A549 (cell line): Measurements from ENCODE around the gene APOD. TPM values are rescaled to one million over a fixed set of nuclear protein-coding genes. Genes with fewer than 3 reads are reported as not detected.

Experiments
- ATAC-seq, 2 experiments: fragments of 200-7000 bp in 1 of 2; fragments of >200 bp in 1 of 2; cut with Nextera tagmentation in 1 of 2; cut with Tn5 transposase in 1 of 2; 3 replicates each; pipeline versions ENCODE4 v1.8.0 to v1.9.1; 2018 to 2020; ENCODE audit warnings: mild to moderate bottlenecking in 1 of 2, moderate library complexity in 1 of 2
- CTCF ChIA-PET: fragments of 300-600 bp; sonication (Branson Sonifier 250); formaldehyde crosslinking; extraction: SDS; loops from one replicate; lab custom pipeline; 2021; ENCODE audit warnings: antibody characterized with exemption, inconsistent platforms; lab: Yijun Ruan, JAX
- POLR2A ChIA-PET: fragments of 350-600 bp; formaldehyde crosslinking; extraction: SDS; loops from one replicate; lab custom pipeline; 2021; ENCODE audit warnings: antibody characterized with exemption, inconsistent platforms; lab: Yijun Ruan, JAX
- DNase-seq, 2 experiments: peaks; one replicate each; pipeline versions ENCODE4 v3.0.0 to v3.0.0-alpha.2; 2011 to 2016; ENCODE audit warnings: low read depth in 1 of 2, low spot score in 1 of 2
- FAIRE-seq: peaks from 2 replicates; lab custom pipeline; 2011; peaks lifted over from hg19 to GRCh38; lab: Jason Lieb, UNC
- H3K27ac ChIP-seq, 2 experiments: fragments of >200 bp; sonication (Bioruptor Twin); formaldehyde crosslinking; 3 replicates each; pipeline ENCODE4 v1.5.1; 2016 to 2017
- H3K4me1 ChIP-seq: fragments of >200 bp; sonication (Bioruptor Twin); formaldehyde crosslinking; 3 replicates; pipeline ENCODE4 v1.6.1; 2016
- H3K4me2 ChIP-seq: fragments of >200 bp; sonication (Bioruptor Twin); formaldehyde crosslinking; 3 replicates; pipeline ENCODE4 v1.6.1; 2016
- H3K4me3 ChIP-seq: fragments of >200 bp; sonication (Bioruptor Twin); formaldehyde crosslinking; 3 replicates; pipeline ENCODE4 v1.5.1; 2016
- H3K9me3 ChIP-seq: fragments of >200 bp; sonication (Bioruptor Twin); formaldehyde crosslinking; 3 replicates; pipeline ENCODE4 v1.6.1; 2016
- BHLHE40 ChIP-seq: IDR thresholded peaks from 2 replicates; pipeline ENCODE4 v1.6.1; 2012; ENCODE audit warnings: low read depth, low read length, inconsistent platforms
- CEBPB ChIP-seq, 2 experiments: fragments of >200 bp in 1 of 2; sonication (Bioruptor Twin) in 1 of 2; formaldehyde crosslinking in 1 of 2; IDR thresholded peaks; 2 replicates each; pipeline ENCODE4 v1.6.1; 2012 to 2016
- CHD2 ChIP-seq: fragments of 150-350 bp; IDR thresholded peaks from 2 replicates; pipeline ENCODE4 v1.6.1; 2014; ENCODE audit warnings: low read length; ENCODE audit not compliant: partially characterized antibody
- CHD4 ChIP-seq: fragments of 200-600 bp; sonication (generic); IDR thresholded peaks from 2 replicates; pipeline ENCODE4 v1.6.1; 2016; ENCODE audit warnings: antibody characterized with exemption, mild to moderate bottlenecking, borderline replicate concordance
- E2F6 ChIP-seq: IDR thresholded peaks from 2 replicates; pipeline ENCODE4 v1.6.1; 2012; ENCODE audit warnings: low read depth, borderline replicate concordance
- EHMT2 ChIP-seq: fragments of 200-600 bp; sonication (generic); IDR thresholded peaks from 2 replicates; pipeline ENCODE4 v1.6.1; 2016; ENCODE audit warnings: antibody characterized with exemption, low read depth, mild to moderate bottlenecking, moderate library complexity
- ELK1 ChIP-seq: fragments of 150-350 bp; IDR thresholded peaks from 2 replicates; pipeline ENCODE4 v1.6.1; 2014; ENCODE audit warnings: low read depth, mild to moderate bottlenecking, low read length
- FOSB ChIP-seq: fragments of 250-450 bp; sonication (Bioruptor Pico); IDR thresholded peaks from 2 replicates; pipeline ENCODE4 v1.5.0; 2020; ENCODE audit warnings: mild to moderate bottlenecking, moderate library complexity
- FOSL2 ChIP-seq, 2 experiments: fragments of 450-650 bp in 1 of 2; fragments of >200 bp in 1 of 2; sonication (Bioruptor Twin) in 1 of 2; formaldehyde crosslinking; IDR thresholded peaks; 2 replicates each; pipeline versions ENCODE4 v1.5.0 to v1.6.1; 2016 to 2020; ENCODE audit warnings: mild to moderate bottlenecking in 1 of 2, moderate library complexity in 1 of 2
- HEYL ChIP-seq: fragments of 250-450 bp; sonication (Bioruptor Pico); IDR thresholded peaks from 2 replicates; pipeline ENCODE4 v1.8.0; 2021; ENCODE audit warnings: mild to moderate bottlenecking, moderate library complexity
- HOXB5 ChIP-seq: fragments of 250-450 bp; sonication (Bioruptor Pico); IDR thresholded peaks from 2 replicates; pipeline ENCODE4 v1.5.0; 2020; ENCODE audit warnings: mild to moderate bottlenecking, moderate library complexity
- JUNB ChIP-seq: fragments of >200 bp; sonication (Bioruptor Twin); formaldehyde crosslinking; IDR thresholded peaks from 2 replicates; pipeline ENCODE4 v1.6.1; 2016
- NFE2L2 ChIP-seq: fragments of 150-350 bp; conservative IDR thresholded peaks from 2 replicates; pipeline ENCODE4 v1.6.1; 2014; ENCODE audit warnings: low read length
- PBX3 ChIP-seq: IDR thresholded peaks from 2 replicates; pipeline ENCODE4 v1.6.1; 2012
- PHF8 ChIP-seq: fragments of 200-600 bp; sonication (generic); IDR thresholded peaks from 2 replicates; pipeline ENCODE4 v1.6.1; 2016; ENCODE audit warnings: low read depth, mild to moderate bottlenecking, antibody characterized with exemption, moderate library complexity, borderline replicate concordance
- RCOR1 ChIP-seq: fragments of 150-350 bp; IDR thresholded peaks from 2 replicates; pipeline ENCODE4 v1.6.1; 2014; ENCODE audit warnings: antibody characterized with exemption, low read length, low read depth
- REST ChIP-seq: fragments of 200-600 bp; sonication (generic); IDR thresholded peaks from 2 replicates; pipeline ENCODE4 v1.6.1; 2016; ENCODE audit warnings: antibody characterized with exemption, mild to moderate bottlenecking, moderate library complexity
- SMC3 ChIP-seq: fragments of >200 bp; sonication (Bioruptor Twin); formaldehyde crosslinking; IDR thresholded peaks from 3 replicates; pipeline ENCODE4 v1.6.1; 2018; ENCODE audit warnings: inconsistent platforms
- SREBF2 ChIP-seq: fragments of 450-650 bp; IDR thresholded peaks from 2 replicates; pipeline ENCODE4 v1.6.1; 2014; ENCODE audit warnings: mild to moderate bottlenecking, moderate library complexity
- TFCP2L1 ChIP-seq: fragments of 250-450 bp; sonication (Bioruptor Pico); IDR thresholded peaks from 2 replicates; pipeline ENCODE4 v1.5.0; 2021; ENCODE audit warnings: mild to moderate bottlenecking
- ZFP36 ChIP-seq: fragments of 450-650 bp; IDR thresholded peaks from 2 replicates; pipeline ENCODE4 v1.6.1; 2014; ENCODE audit warnings: borderline replicate concordance; ENCODE audit not compliant: partially characterized antibody
- WGBS: methylation state at CpG from one replicate; pipeline ENCODE4 v1.1.6; 2017; ENCODE audit errors: missing lambda C conversion rate; 5-methylcytosine and 5-hydroxymethylcytosine counted together
- polyA plus RNA-seq, 4 experiments: library from polyadenylated mRNA; depleted of rRNA in 3 of 4; stranded (reverse); fragments of >200 nt; fragmentation: RNase III in 1 of 4; extraction: RNeasy Plus Mini Kit Qiagen cat#74134 plus additional on column Dnase treatment in 1 of 4; gene quantifications; 2 replicates in 3 of 4; 3 replicates in 1 of 4; pipeline ENCODE4 v1.2.3, GENCODE V29; 2011 to 2017

Gene APOD
- polyA plus RNA-seq, 2 of the 4 experiments (the other 2 are of a cell fraction) = 0.15 to 2.8 TPM

GRCh38 chr3:195548987-195549386, 34.8 kb downstream of the APOD start:
- ChIA-PET POLR2A (no interaction called here), CTCF (no interaction called here)
- TF ChIP-seq BHLHE40 (no peak), RCOR1 (no peak), CEBPB (IDR thresholded peaks at IDR 0.05) (no peak), JUNB (no peak), EHMT2 (no peak), SMC3 (no peak), NFE2L2 (no peak), CHD4 (no peak), PHF8 (no peak), E2F6 (no peak), CHD2 (no peak)
- no peak for ATAC-seq
- no peak overlapping the region for H3K27ac ChIP-seq
- no peak overlapping the region for H3K4me3 ChIP-seq
- H3K4me2 ChIP-seq = no peak overlapping the region
- peaks cover 11% of the 10 kb centered on the region; the same call in 2 of the 3 replicates for H3K4me1 ChIP-seq
- WGBS = 50% methylated on average over 2 of the region's 2 CpGs
- H3K9me3 ChIP-seq = no peaks in the 10 kb centered on the region
- no peak for DNase-seq
- no peak for FAIRE-seq

GRCh38 chr3:195548501-195548900, 35.2 kb downstream of the APOD start:
- POLR2A ChIA-PET = no interaction called here
- Histone ChIP-seq H3K27ac (no peak overlapping the region), H3K4me2 (no peak overlapping the region), H3K9me3 (no peaks in the 10 kb centered on the region), H3K4me3 (no peak overlapping the region), H3K4me1 (peaks cover 11% of the 10 kb centered on the region; the same call in 2 of the 3 replicates)
- TF ChIP-seq ZFP36 (no peak), FOSB (CRISPR knock-in tag) (no peak)
- CTCF ChIA-PET = no interaction called here
- ATAC-seq = no peak
- no peak for FAIRE-seq
- DNase-seq = no peak

- ATAC-seq = no peak
- peaks cover 11% of the 10 kb centered on the region; the same call in 2 of the 3 replicates for H3K4me1 ChIP-seq
- no peak overlapping the region for H3K4me3 ChIP-seq
- no peaks in the 10 kb centered on the region for H3K9me3 ChIP-seq
- FAIRE-seq = no peak
- WGBS = 79% methylated on average over 8 of the region's 8 CpGs
- ChIA-PET CTCF (no interaction called here), POLR2A (no interaction called here)
- no peak overlapping the region for H3K27ac ChIP-seq
- TF ChIP-seq RCOR1 (no peak), HOXB5 (no peak), SREBF2 (no peak), PBX3 (no peak), REST (no peak), HEYL (CRISPR knock-in tag) (no peak), ZFP36 (no peak), TFCP2L1 (CRISPR knock-in tag) (no peak), FOSL2 (IDR thresholded peaks at IDR 0.05) (no peak), FOSL2 (CRISPR knock-in tag; IDR thresholded peaks at IDR 0.05) (no peak), ELK1 (no peak)
- H3K4me2 ChIP-seq = no peak overlapping the region
- no peak for DNase-seq
Measured at GRCh38 chr3:195548006-195548405, 35.7 kb downstream of the APOD start.
